Adrenal gland (tissue), 12 donors: ENCODE measurements around the gene DENND5A. TPM values are rescaled to one million over a fixed set of nuclear protein-coding genes. Genes with fewer than 3 reads are reported as not detected.
"Not testable (repeated sequence)": the region's sequence is repeated elsewhere in the genome, so short reads cannot be mapped to it uniquely, and the experiment has no call there.

Experiments
- DNase-seq, 7 donors: peaks; one replicate each; pipeline ENCODE4 v3.0.0-alpha.2; 2019 to 2020
- H3K27ac ChIP-seq, 5 donors: fragments of 200-600 bp; sonication (generic) in 4 of 5; 1 replicate in 3 of 5; 2 replicates in 2 of 5; pipeline versions ENCODE4 v1.5.1 to v1.8.0; 2016 to 2020; ENCODE audit warnings: mild to moderate bottlenecking in 1 of 5
- H3K27me3 ChIP-seq: fragments of 200-600 bp; 2 replicates; pipeline ENCODE4 v1.8.0; 2021
- H3K36me3 ChIP-seq, 2 donors: fragments of 200-600 bp; replicated peaks in 1 of 2; 1 replicate in 1 of 2; 2 replicates in 1 of 2; pipeline versions ENCODE4 v1.5.1 to v1.8.0; 2018 to 2022
- H3K4me1 ChIP-seq, 2 donors: fragments of 200-600 bp; replicated peaks in 1 of 2; 1 replicate in 1 of 2; 2 replicates in 1 of 2; pipeline versions ENCODE4 v1.5.1 to v1.8.0; 2018 to 2021
- H3K4me3 ChIP-seq, 4 donors: fragments of 200-600 bp; sonication (generic) in 3 of 4; one replicate each; pipeline ENCODE4 v1.5.1; 2016 to 2018
- H3K9me3 ChIP-seq, 3 donors: fragments of 200-600 bp; sonication (generic) in 1 of 3; replicated peaks in 1 of 3; 1 replicate in 2 of 3; 2 replicates in 1 of 3; pipeline versions ENCODE4 v1.5.1 to v1.8.0; 2016 to 2021
- CTCF ChIP-seq, 6 experiments: fragments of 450-650 bp in 4 of 6; fragments of 200-600 bp in 2 of 6; sonication (generic) in 1 of 6; IDR thresholded peaks; 1 replicate in 5 of 6; 2 replicates in 1 of 6; pipeline versions ENCODE4 v1.5.1 to v1.8.0; 2016 to 2021; ENCODE audit warnings: antibody characterized with exemption in 6 of 6, mild to moderate bottlenecking in 2 of 6, moderate library complexity in 1 of 6
- POLR2A ChIP-seq, 2 donors: fragments of 450-650 bp; IDR thresholded peaks; one replicate each; pipeline ENCODE4 v1.6.1; 2017; ENCODE audit warnings: antibody characterized with exemption in 2 of 2, mild to moderate bottlenecking in 2 of 2, moderate library complexity in 1 of 2
- WGBS, 4 donors: extraction: QIAGEN DNeasy Blood & Tissue Kit in 2 of 4; methylation state at CpG; one replicate each; pipeline versions ENCODE4 v1.1.5 to v1.1.7; 2013 to 2017; 5-methylcytosine and 5-hydroxymethylcytosine counted together
- intact Hi-C, 2 donors: fragments of 100-400 bp; cut with DNase I; formaldehyde crosslinking; loops; one replicate each; pipeline versions ENCODE4 v1.14.1 to v1.15.0; 2022 to 2023
- polyA plus RNA-seq, 3 donors: library from polyadenylated mRNA; stranded (reverse); fragments of 200-250 nt in 2 of 3; fragments of 350-450 nt in 1 of 3; fragmentation: Illumina TruSeq in 1 of 3; extraction: RNeasy Lipid Tissue Mini Kit (QIAGEN cat#74804) in 1 of 3; gene quantifications; one replicate each; pipeline ENCODE4 v1.2.3, GENCODE V29; 2013 to 2014
- total RNA-seq, 9 donors: library from RNA; depleted of rRNA in 4 of 9; stranded (reverse); fragments of >200 nt in 4 of 9; fragments of 120-200 nt in 1 of 9; fragmentation: NEBNext Ultra II Directional in 1 of 9; extraction: Animal tissue kit (Norgen Biotek cat#: 25700) in 1 of 9; gene quantifications; one replicate each; pipeline versions ENCODE4 v1.1.0 to v1.2.4, GENCODE V29; 2013 to 2023
- donor health status: healthy with polysubstance abuse.
- donor health status: Bipolar disorder and iron deficiency.
- donor health status: DM: yes; HTN: yes; CAD: no.
- donor health status: DM: no; HTN: no; CAD: no.
- donor health status: DM: no; HTN: no; CAD: no.
- donor health status: DM: yes; HTN: yes; CAD: no.

The DENND5A gene
- total and polyA plus RNA-seq, 12 donors: 26.8 to 75.4 (median 62.8) TPM

- H3K27me3 ChIP-seq: no peaks in the 10 kb centered on the region
- no peak overlapping the region for H3K4me3 ChIP-seq
- H3K9me3 ChIP-seq: no peaks in the 10 kb centered on the region
- no peak for DNase-seq
- no peaks in the 10 kb centered on the region for H3K36me3 ChIP-seq
- peaks cover 11 to 24% of the 10 kb centered on the region in 2 donors for H3K4me1 ChIP-seq
- TF ChIP-seq POLR2A (IDR thresholded peaks at IDR 0.05) (no peak), CTCF (IDR thresholded peaks at IDR 0.05) (no peak)
- H3K27ac ChIP-seq: no peak overlapping the region
- intact Hi-C loops: no loop called here
- 76 to 98% (median 86%) methylated on average over 5 of the region's 5 CpGs for WGBS, 4 donors
Observed at GRCh38 chr11:9214765-9215164, 50.4 kb downstream of the DENND5A start.

GRCh38 chr11:9211322-9211721 is 53.8 kb downstream of the DENND5A start:
- TF ChIP-seq POLR2A (IDR thresholded peaks at IDR 0.05): no peak
- no peak for TF ChIP-seq CTCF (IDR thresholded peaks at IDR 0.05)
- H3K9me3 ChIP-seq: no peaks in the 10 kb centered on the region
- intact Hi-C loops: no loop called here
- H3K36me3 ChIP-seq: no peaks in the 10 kb centered on the region
- DNase-seq: no peak
- H3K4me1 ChIP-seq: peaks cover 11 to 19% of the 10 kb centered on the region in 2 donors
- H3K27ac ChIP-seq: no peak overlapping the region
- 90 to 97% (median 95%) methylated on average over 3 of the region's 3 CpGs for WGBS, 4 donors
- no peak overlapping the region for H3K4me3 ChIP-seq
- no peaks in the 10 kb centered on the region for H3K27me3 ChIP-seq

DNA sequence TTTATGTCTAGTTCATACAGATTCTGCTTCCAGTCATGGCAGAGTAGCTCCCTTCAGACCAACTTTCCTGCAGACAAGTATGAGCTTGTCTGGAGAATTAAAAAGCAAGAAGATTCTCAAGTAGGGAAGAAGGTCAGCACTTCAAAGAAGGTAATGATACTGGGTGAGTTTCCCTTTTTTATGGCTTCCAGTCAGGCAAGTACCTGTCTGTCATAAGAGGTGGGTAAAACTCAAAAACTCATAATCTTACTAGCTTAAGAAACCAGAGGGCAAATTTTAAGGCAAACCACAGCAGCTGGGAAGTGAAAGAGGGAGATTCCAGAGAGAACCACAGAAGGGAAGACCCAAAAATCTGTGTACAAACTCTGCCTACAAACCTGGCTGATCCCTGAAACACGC is 54.2 kb downstream of the DENND5A start:
- intact Hi-C loops: no loop called here

DNA sequence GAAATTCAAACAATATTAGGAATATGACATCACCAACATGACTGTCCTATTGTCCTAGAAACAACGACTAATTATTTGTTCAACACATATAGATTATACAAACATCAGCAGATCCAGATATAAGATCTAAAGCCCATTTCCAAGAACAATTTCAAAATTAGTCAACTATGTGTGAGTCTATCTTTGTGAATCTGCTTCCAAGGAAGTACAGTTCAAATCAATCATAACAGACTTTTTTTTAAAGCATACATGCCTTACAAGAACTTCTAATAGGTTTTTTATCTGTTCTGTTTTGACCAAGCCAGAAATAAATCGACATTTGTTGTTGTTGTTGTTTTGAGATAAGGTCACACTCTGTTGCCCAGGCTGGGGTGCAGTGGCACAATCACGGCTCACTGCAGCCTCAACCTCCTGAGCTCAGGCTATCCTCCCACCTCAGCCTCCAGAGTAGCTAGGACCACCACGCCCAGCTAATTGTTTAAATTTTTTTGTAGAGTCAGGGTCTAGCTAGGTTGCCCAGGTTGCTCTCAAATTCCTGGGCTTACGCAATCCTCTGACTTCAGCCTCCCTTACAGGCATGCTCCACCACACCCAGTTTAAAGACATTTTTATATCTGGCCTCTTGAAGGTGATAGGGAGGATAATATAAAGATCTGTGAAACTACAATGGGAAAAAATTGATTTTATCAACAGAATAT is 54.8 kb downstream of the DENND5A start:
- H3K9me3 ChIP-seq: no peaks in the 10 kb centered on the region
- TF ChIP-seq CTCF (IDR thresholded peaks at IDR 0.05) (no peak), POLR2A (IDR thresholded peaks at IDR 0.05) (no peak)
- H3K36me3 ChIP-seq: no peaks in the 10 kb centered on the region
- peaks cover 11 to 19% of the 10 kb centered on the region in 2 donors for H3K4me1 ChIP-seq
- no peak overlapping the region for H3K4me3 ChIP-seq
- intact Hi-C loops: no loop called here
- no peak overlapping the region for H3K27ac ChIP-seq
- 67 to 78% (median 75%) methylated on average over 5 of the region's 5 CpGs for WGBS, 4 donors
- DNase-seq: no peak
- H3K27me3 ChIP-seq: no peaks in the 10 kb centered on the region

More for the DNA sequence above, 54.2 kb downstream of the DENND5A start:
- no peak overlapping the region for H3K4me3 ChIP-seq
- no peak for DNase-seq
- H3K27me3 ChIP-seq: no peaks in the 10 kb centered on the region
- H3K4me1 ChIP-seq: peaks cover 11 to 19% of the 10 kb centered on the region in 2 donors
- H3K36me3 ChIP-seq: no peaks in the 10 kb centered on the region
- TF ChIP-seq POLR2A (IDR thresholded peaks at IDR 0.05): no peak
- no peak for TF ChIP-seq CTCF (IDR thresholded peaks at IDR 0.05)
- no peaks in the 10 kb centered on the region for H3K9me3 ChIP-seq
- WGBS, 4 donors: 93 to 100% (median 95%) methylated on average over 1 of the region's 1 CpG
- no peak overlapping the region for H3K27ac ChIP-seq

DNA sequence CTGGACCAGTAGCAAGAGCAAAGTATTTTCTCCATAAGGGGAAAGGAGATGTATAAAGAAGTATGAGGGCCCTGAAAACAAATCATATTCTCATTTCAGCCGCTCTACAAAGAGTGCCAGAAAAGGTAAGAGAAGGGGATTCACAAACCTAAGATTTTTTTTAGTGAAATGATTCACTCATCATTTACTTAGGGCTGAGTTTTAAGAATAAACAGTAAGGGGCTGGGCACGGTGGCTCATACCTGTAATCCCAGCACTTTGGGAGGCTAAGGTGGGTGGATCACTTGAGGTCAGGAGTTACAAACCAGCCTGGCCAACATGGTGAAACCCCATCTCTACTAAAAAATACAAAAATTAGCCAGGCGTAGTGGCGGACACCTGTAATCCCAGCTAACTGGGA is 55.5 kb downstream of the DENND5A start:
- H3K4me1 ChIP-seq: peaks cover 11 to 14% of the 10 kb centered on the region in 2 donors
- H3K27ac ChIP-seq, H3K9me3 ChIP-seq, DNase-seq, H3K4me3 ChIP-seq, H3K36me3 ChIP-seq, intact Hi-C loops, H3K27me3 ChIP-seq: not testable (repeated sequence)
- WGBS, 4 donors: 95 to 98% (median 97%) methylated on average over 4 of the region's 4 CpGs
